Measurements from ENCODE around the gene C17orf113.

DNA sequence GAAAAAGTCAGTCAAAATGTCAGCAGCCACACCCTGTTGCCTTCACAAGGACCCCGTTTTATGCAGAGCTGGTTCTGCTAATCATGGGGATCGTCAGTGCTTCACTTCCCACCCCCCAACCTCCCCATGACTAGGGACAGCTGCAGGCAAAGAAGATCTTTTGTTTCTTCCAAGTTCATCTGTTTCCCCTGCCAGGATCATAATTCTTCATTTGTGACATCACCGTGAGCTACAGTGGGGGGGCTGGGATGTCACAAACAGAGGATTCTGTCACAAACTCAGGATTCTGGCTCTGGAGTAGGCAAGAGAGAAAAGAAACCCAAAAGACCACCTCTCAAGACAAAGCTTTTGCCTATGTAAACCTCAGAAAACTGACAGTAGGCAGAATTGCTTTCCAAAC is 57.8 kb downstream of the C17orf113 start:
- TF ChIP-seq, protein P1, sequence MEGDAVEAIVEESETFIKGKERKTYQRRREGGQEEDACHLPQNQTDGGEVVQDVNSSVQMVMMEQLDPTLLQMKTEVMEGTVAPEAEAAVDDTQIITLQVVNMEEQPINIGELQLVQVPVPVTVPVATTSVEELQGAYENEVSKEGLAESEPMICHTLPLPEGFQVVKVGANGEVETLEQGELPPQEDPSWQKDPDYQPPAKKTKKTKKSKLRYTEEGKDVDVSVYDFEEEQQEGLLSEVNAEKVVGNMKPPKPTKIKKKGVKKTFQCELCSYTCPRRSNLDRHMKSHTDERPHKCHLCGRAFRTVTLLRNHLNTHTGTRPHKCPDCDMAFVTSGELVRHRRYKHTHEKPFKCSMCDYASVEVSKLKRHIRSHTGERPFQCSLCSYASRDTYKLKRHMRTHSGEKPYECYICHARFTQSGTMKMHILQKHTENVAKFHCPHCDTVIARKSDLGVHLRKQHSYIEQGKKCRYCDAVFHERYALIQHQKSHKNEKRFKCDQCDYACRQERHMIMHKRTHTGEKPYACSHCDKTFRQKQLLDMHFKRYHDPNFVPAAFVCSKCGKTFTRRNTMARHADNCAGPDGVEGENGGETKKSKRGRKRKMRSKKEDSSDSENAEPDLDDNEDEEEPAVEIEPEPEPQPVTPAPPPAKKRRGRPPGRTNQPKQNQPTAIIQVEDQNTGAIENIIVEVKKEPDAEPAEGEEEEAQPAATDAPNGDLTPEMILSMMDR (conservative IDR thresholded peaks at IDR 0.05 in 1 of 2, IDR thresholded peaks at IDR 0.05 in 1 of 2; ENCODE audit: low read depth in 1 of 2, low read length in 2 of 2) = no peak
- no peak for TF ChIP-seq EZH2 (IDR thresholded peaks at IDR 0.05; ENCODE audit: low read length, missing control alignments)
